Endothelial cell of umbilical vein (primary cell): Measurements from ENCODE around the gene CTSW. TPM values are rescaled to one million over a fixed set of nuclear protein-coding genes. Genes with fewer than 3 reads are reported as not detected.

Experiments
- BruUV-seq: library from RNA; stranded (reverse); fragments of 400-500 nt; replicated peaks from 2 replicates; lab custom pipeline; 2021; lab: Mats Ljungman, UMichigan
- CTCF ChIA-PET: fragments of 300-600, 350-600 bp; sonication (Branson Sonifier 250); formaldehyde crosslinking; loops from one replicate; lab custom pipeline; 2021; ENCODE audit warnings: antibody characterized with exemption, inconsistent platforms; lab: Charles Lee
- POLR2A ChIA-PET: fragments of 300-600, 350-600 bp; sonication (Branson Sonifier 250); formaldehyde crosslinking; loops from one replicate; lab custom pipeline; 2021; ENCODE audit warnings: antibody characterized with exemption, inconsistent platforms; lab: Charles Lee
- DNase-seq: peaks from one replicate; pipeline ENCODE4 v3.0.0-alpha.2; 2011; ENCODE audit warnings: low read depth, low spot score
- FAIRE-seq: peaks from 2 replicates; lab custom pipeline; 2011; peaks lifted over from hg19 to GRCh38; lab: Jason Lieb, UNC
- H2AFZ ChIP-seq: 2 replicates; pipeline ENCODE4 v1.6.0; 2012; ENCODE audit warnings: low read depth, low read length, control low read depth, inconsistent platforms
- H3K27ac ChIP-seq: 2 replicates; pipeline ENCODE4 v1.5.1; 2011; ENCODE audit warnings: low read depth, mild to moderate bottlenecking, control low read depth, low read length, moderate library complexity; ENCODE audit not compliant: insufficient read depth
- H3K27me3 ChIP-seq, 2 experiments: 2 replicates each; pipeline versions ENCODE4 v1.6.0 to v1.6.1; 2011; ENCODE audit warnings: low read length in 2 of 2, mixed read lengths in 1 of 2; ENCODE audit not compliant: control insufficient read depth in 2 of 2, insufficient read depth in 2 of 2
- H3K36me3 ChIP-seq, 2 experiments: 2 replicates in 1 of 2; 3 replicates in 1 of 2; pipeline ENCODE4 v1.5.1; 2011; ENCODE audit warnings: low read length in 2 of 2, mild to moderate bottlenecking in 1 of 2, moderate library complexity in 1 of 2; ENCODE audit not compliant: control insufficient read depth in 2 of 2, insufficient read depth in 2 of 2; ENCODE audit errors: extremely low read depth in 1 of 2
- H3K4me1 ChIP-seq: 3 replicates; pipeline ENCODE4 v1.5.1; 2011; ENCODE audit warnings: mild to moderate bottlenecking, low read length; ENCODE audit not compliant: control insufficient read depth, insufficient read depth; ENCODE audit errors: extremely low read depth
- H3K4me2 ChIP-seq: 2 replicates; pipeline ENCODE4 v1.6.1; 2011; ENCODE audit warnings: low read length, control low read depth, mixed read lengths; ENCODE audit not compliant: insufficient read depth
- H3K4me3 ChIP-seq, 3 experiments: fragments of 200-600 bp in 1 of 3; sonication (generic), shearing (Covaris generic) in 1 of 3; replicated peaks in 1 of 3; 2 replicates each; pipeline ENCODE4 v1.5.1; 2011 to 2016; ENCODE audit warnings: control low read depth in 3 of 3, low read length in 3 of 3, mild to moderate bottlenecking in 2 of 3, inconsistent platforms in 1 of 3, low read depth in 1 of 3, moderate library complexity in 1 of 3; ENCODE audit not compliant: insufficient read depth in 1 of 3
- H3K79me2 ChIP-seq: 2 replicates; pipeline ENCODE4 v1.6.0; 2012; ENCODE audit warnings: low read length, inconsistent platforms; ENCODE audit not compliant: control insufficient read depth, insufficient read depth
- H3K9ac ChIP-seq: replicated peaks from 2 replicates; pipeline ENCODE3; 2011; ENCODE audit warnings: low read length, control low read depth; ENCODE audit not compliant: insufficient read depth; ENCODE audit errors: extremely low read depth
- H3K9me1 ChIP-seq: replicated peaks from 3 replicates; pipeline ENCODE4 v1.6.0; 2011; ENCODE audit warnings: mild to moderate bottlenecking, low read length; ENCODE audit not compliant: control insufficient read depth, insufficient read depth; ENCODE audit errors: extremely low read depth
- H3K9me3 ChIP-seq: replicated peaks from 2 replicates; pipeline ENCODE4 v1.5.1; 2012; ENCODE audit warnings: low read length, inconsistent platforms; ENCODE audit not compliant: control insufficient read depth, insufficient read depth
- H4K20me1 ChIP-seq: replicated peaks from 2 replicates; pipeline ENCODE3; 2011; ENCODE audit warnings: mild to moderate bottlenecking, low read length; ENCODE audit not compliant: control insufficient read depth, insufficient read depth; ENCODE audit errors: extremely low read depth
- CTCF ChIP-seq, 2 donors: IDR thresholded peaks; 1 replicate in 1 of 2; 2 replicates in 1 of 2; pipeline ENCODE4 v1.5.1; 2011; ENCODE audit warnings: low read length in 2 of 2, mild to moderate bottlenecking in 2 of 2, moderate library complexity in 2 of 2, control low read depth in 1 of 2, inconsistent platforms in 1 of 2, low read depth in 1 of 2; ENCODE audit not compliant: insufficient read depth in 1 of 2; ENCODE audit errors: extremely low read depth in 1 of 2
- EZH2 ChIP-seq: IDR thresholded peaks from 2 replicates; pipeline ENCODE4 v1.6.1; 2012; ENCODE audit warnings: borderline replicate concordance, low read depth, mild to moderate bottlenecking, moderate library complexity, low read length, inconsistent platforms; ENCODE audit not compliant: severe bottlenecking
- FOS ChIP-seq: IDR thresholded peaks from 2 replicates; pipeline ENCODE4 v1.6.1; 2011; ENCODE audit warnings: mild to moderate bottlenecking, low read length, moderate library complexity, borderline replicate concordance; ENCODE audit not compliant: insufficient read depth
- GATA2 ChIP-seq: IDR thresholded peaks from 2 replicates; pipeline ENCODE4 v1.7.0; 2011; ENCODE audit warnings: low read depth, mild to moderate bottlenecking, moderate library complexity, mixed read lengths, low read length; ENCODE audit not compliant: insufficient read length, insufficient read depth
- JUN ChIP-seq: IDR thresholded peaks from 2 replicates; pipeline ENCODE4 v1.6.1; 2011; ENCODE audit warnings: borderline replicate concordance, low read depth; ENCODE audit not compliant: insufficient read length, insufficient read depth
- MAX ChIP-seq: IDR thresholded peaks from 2 replicates; pipeline ENCODE4 v1.6.1; 2011; ENCODE audit not compliant: insufficient read depth, insufficient read length
- MYC ChIP-seq: IDR thresholded peaks from one replicate; pipeline ENCODE4 v1.6.1; 2011; ENCODE audit warnings: mild to moderate bottlenecking, low read depth, low read length
- POLR2A ChIP-seq: IDR thresholded peaks from 2 replicates; pipeline ENCODE4 v1.6.1; 2012; ENCODE audit warnings: low read depth, mild to moderate bottlenecking, control low read depth, low read length
- POLR2AphosphoS5 ChIP-seq: IDR thresholded peaks from 2 replicates; pipeline ENCODE4 v1.6.1; 2012; ENCODE audit warnings: low read depth, mild to moderate bottlenecking, control low read depth, low read length, moderate library complexity; ENCODE audit not compliant: insufficient read depth
- dilution Hi-C: fragments of 300-500 bp; cut with MboI; formaldehyde crosslinking; loops from one replicate; pipeline ENCODE4 v1.15.0; 2019; ENCODE audit warnings: low sequenced_read_pairs; ENCODE audit not compliant: extremely low pct_ligation_motif_present
- intact Hi-C: fragments of 100-400 bp; cut with micrococcal nuclease; formaldehyde crosslinking; loops from one replicate; pipeline ENCODE4 v1.10.0; 2022
- polyA plus RNA-seq, 4 experiments: library from polyadenylated mRNA; depleted of rRNA in 3 of 4; stranded (reverse) in 3 of 4; unstranded in 1 of 4; fragments of >200 nt; gene quantifications; 2 replicates each; pipeline versions ENCODE4 v1.2.1 to v1.2.3, GENCODE V29; 2011 to 2012; ENCODE audit warnings: missing spikeins in 1 of 4
- total RNA-seq: library from RNA; stranded (reverse); gene quantifications from 2 replicates; pipeline ENCODE4 v1.2.3, GENCODE V29; 2021

The CTSW gene
- total and polyA plus RNA-seq, 2 donors (not counting 3 experiments of a cell fraction or from before 2014, with no cell fraction given), result not detected

- Histone ChIP-seq H3K27me3 (no peaks in the 10 kb centered on the region), H3K36me3 (no peaks in the 10 kb centered on the region), H3K9ac (no peak overlapping the region), H3K79me2 (peaks cover 19% of the 10 kb centered on the region), H3K9me1 (no peaks in the 10 kb centered on the region), H3K4me2 (peak overlapping the region; percentile 25), H3K4me1 (peaks cover 15% of the 10 kb centered on the region), H3K9me3 (no peaks in the 10 kb centered on the region), H4K20me1 (no peaks in the 10 kb centered on the region), H3K27ac (peak overlapping the region; percentile 30), H2AFZ (peak overlapping the region; percentile 52), H3K4me3 (no peak overlapping the region)
- no TSS peak for BruUV-seq
- intact Hi-C loops (no loop called here), dilution Hi-C loops (no loop called here)
- TF ChIP-seq POLR2A (no peak), JUN (no peak), POLR2AphosphoS5 (peak; percentile 35), EZH2 (no peak), GATA2 (no peak), FOS (peak; percentile 57), MYC (no peak)
- CTCF ChIA-PET, result interaction anchor here (1.1 to 2.3 kb wide), 3 partner anchors 13 to 43 kb away, joined by 3 to 5 read pairs (median 5); partner anchors contain the start of gene MUS81
- peak; percentile 66 for FAIRE-seq
- POLR2A ChIA-PET, result no interaction called here
- no peak for DNase-seq
These were observed 23.4 kb downstream of the CTSW start for GRCh38 chr11:65903068-65903481.

- no peak overlapping the region for H2AFZ ChIP-seq
- dilution Hi-C loops, result no loop called here
- no peak overlapping the region for H3K9ac ChIP-seq
These were observed 24.1 kb downstream of the CTSW start for GRCh38 chr11:65903715-65904114.

More at GRCh38 chr11:65903715-65904114, 24.1 kb downstream of the CTSW start:
- no peaks in the 10 kb centered on the region for H3K27me3 ChIP-seq
- no TSS peak for BruUV-seq
- H3K4me1 ChIP-seq, result peaks cover 8% of the 10 kb centered on the region
- peak overlapping the region; percentile 30 for H3K27ac ChIP-seq
- no peaks in the 10 kb centered on the region for H3K36me3 ChIP-seq
- H3K79me2 ChIP-seq, result peaks cover 13% of the 10 kb centered on the region
- H3K4me3 ChIP-seq, result no peak overlapping the region
- intact Hi-C loops, result no loop called here
- H4K20me1 ChIP-seq, result no peaks in the 10 kb centered on the region
- no peak overlapping the region for H3K4me2 ChIP-seq
- no peak for DNase-seq
- no peaks in the 10 kb centered on the region for H3K9me3 ChIP-seq
- POLR2A ChIA-PET, result no interaction called here
- CTCF ChIA-PET, result interaction anchor here (1.1 to 2.3 kb wide), 3 partner anchors 12 to 44 kb away, joined by 3 to 5 read pairs (median 5); partner anchors contain the start of gene MUS81
- no peak for FAIRE-seq
- TF ChIP-seq CTCF (IDR thresholded peaks at IDR 0.05; ENCODE audit: extremely low read depth in 1 of 2, insufficient read depth in 1 of 2, low read depth in 1 of 2, low read length in 2 of 2) (no peak), JUN (no peak), MYC (no peak), FOS (no peak), EZH2 (no peak), MAX (no peak), POLR2AphosphoS5 (no peak)
- H3K9me1 ChIP-seq, result no peaks in the 10 kb centered on the region
